HL-60/S4 treated with retinoic acid at 250 ng/mL for 4 days and 3 days (cell line): Measurements from ENCODE around the gene CISD1.
"Not testable (repeated sequence)": the region's sequence is repeated elsewhere in the genome, so short reads cannot be mapped to it uniquely, and the experiment has no call there.

Experiments
- in situ Hi-C: fragments of 300-500 bp; cut with MboI; formaldehyde crosslinking; loops from 2 replicates; pipeline ENCODE4 v1.7.0; 2022; ENCODE audit warnings: low sequenced_read_pairs

Gene CISD1

DNA sequence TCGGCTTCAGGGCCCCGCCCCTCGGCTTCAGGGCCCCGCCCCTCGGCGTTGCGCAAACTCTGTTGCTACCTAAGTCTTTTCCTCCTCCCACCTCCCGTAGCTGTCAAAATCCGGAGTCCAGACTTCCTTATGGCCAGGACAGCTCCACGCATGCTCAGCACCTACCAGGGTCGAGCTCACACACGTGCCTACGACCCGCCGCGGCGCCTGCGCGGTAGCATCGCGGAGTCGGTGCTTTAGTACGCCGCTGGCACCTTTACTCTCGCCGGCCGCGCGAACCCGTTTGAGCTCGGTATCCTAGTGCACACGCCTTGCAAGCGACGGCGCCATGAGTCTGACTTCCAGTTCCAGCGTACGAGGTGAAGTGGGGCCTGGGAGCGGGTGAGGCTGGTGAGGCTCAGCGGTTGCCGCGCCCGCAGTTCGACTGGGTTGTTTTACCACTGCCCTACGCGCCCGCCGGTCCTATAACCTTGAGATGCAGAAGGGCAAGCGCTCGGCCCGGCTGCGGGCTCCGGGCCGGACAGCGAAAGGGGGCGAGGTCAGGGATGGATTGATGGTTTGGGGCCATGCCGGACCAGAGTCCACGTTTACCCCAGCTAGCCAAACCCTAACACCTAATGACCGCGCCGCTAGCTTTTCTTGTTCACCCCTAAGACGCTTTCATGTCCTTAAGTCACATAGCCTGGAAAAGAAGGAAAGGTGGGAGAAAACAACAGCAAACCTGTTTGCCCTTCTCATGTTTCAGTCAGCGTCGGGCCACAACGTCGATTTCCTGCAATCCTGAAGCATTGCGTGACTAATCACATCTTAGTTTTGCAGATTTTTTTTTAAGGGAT is at the start of gene CISD1:
TSS of gene CISD1 (plus strand) at position 217 of the 836 bp plus-strand sequence. CDS start at position 329, 112 bp downstream.
- in situ Hi-C loops = no loop called here

DNA sequence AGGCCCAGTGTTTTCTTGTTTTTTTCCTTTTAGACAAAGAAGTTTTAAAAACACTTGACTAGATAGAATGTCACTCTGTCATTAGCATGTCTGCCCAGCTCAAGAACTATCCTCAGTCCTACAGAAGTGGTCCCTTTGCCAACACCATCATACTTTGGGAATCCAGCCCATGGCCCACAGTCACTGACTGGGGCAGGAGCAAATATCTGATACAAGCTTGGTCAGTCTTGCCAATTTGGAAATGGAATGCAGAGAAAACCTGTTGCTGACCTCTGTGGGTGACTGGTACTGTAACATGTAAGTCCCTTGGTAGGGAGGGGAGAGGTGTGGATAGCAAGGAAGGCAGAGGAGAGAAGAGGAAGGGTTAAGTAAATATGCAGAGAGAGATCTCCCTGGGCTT is 49.1 kb upstream of the CISD1 start:
- in situ Hi-C loops = no loop called here

- in situ Hi-C loops = no loop called here
Observed at GRCh38 chr10:58220769-58221451, 48.1 kb upstream of the CISD1 start.

DNA sequence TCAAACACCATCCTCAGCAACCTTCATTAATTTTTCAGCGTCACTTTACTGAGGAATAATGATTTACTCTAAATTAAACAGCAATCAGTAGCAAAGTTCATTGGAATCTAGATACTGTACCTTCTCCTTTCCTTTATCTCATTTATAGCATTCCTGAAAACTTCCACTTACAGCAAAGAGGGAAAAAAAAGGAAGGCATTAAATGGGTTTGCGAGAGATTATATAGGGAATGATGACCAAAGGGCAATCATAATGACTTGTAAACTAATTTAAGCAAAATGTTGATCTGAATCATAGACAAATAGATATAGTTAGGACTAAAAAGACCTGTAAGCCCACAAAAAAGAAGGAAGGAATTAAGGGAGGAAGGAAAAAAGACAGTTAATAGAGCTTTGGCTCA is 43.3 kb upstream of the CISD1 start:
- in situ Hi-C loops = no loop called here

DNA sequence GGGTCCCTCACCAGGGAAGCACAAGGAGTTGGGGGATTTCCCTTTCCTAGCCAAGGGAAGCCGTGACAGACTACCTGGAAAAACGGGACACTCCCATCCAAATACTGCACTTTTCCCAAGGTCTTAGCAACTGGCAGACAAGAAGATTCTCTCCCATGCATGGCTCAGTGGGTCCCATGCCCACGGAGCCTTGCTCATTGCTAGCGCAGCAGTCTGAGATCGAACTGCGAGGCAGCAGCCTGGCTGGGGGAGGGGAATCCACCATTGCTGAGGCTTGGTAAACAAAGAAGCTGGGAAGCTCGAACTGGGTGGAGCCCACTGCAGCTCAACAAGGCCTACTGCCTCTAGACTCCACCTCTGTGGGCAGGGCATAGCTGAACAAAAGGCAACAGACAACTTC is 39.1 kb upstream of the CISD1 start:
- in situ Hi-C loops = not testable (repeated sequence)

DNA sequence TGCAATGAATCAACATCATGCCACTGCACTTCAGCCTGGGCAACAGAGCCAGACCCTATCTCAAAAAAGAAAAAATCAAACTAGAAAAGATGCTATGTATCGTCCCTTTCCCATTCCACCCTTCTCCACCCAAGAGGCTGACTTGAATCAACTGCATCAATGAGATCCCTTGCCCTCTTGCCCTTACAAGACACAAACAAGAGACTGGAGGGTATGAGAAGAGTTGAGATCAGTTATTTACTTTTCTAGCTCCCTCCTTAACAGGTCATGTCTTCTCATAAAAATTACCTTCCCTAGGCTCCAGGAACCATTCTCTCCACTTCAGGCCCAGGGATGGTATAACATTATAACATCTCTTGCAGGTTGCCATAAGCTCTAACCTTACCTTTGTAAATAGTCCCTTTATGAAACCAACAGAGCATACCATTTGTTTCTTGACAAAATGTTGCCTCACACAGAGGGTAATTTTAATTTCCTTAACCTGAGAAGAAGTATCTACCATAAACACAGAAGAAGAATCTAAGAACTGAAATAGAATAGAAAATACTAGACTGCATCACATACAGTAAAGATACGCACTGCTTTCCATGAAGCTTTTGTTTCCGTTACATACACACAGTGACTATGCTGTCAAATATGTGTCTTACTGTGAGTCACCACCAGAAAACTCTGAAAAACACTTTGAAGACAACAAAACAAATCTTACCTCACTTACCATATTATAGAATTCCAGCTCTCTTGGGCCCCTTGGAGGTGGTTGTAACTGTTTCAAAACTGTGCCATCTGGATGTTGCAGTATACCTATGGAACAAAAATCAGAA is 31.7 kb upstream of the CISD1 start:
- in situ Hi-C loops = no loop called here

GRCh38 chr10:58239561-58240169 is 29.3 kb upstream of the CISD1 start:
- in situ Hi-C loops = no loop called here

DNA sequence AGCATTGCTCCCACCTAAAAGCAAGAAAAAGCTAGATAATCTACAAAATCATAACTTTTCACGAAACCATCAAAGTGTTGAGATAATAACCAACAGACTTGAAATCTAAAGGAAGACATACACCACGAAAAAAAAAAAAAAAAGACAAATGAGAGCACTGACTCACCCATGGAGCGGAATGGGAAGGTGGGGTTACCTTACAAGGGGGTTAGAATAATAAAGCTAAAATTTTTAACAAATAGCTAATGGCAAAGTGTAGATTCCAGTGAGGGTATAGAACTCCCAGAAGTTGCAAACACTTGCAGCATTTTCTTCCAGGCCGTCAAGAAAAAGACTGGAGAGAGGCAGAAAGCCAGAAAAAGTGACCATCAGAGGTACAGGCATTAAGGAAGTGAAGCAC is 28.4 kb upstream of the CISD1 start:
- in situ Hi-C loops = no loop called here

- in situ Hi-C loops = no loop called here
Observed at GRCh38 chr10:58241346-58241745, 27.6 kb upstream of the CISD1 start.

GRCh38 chr10:58243269-58243668 is 25.7 kb upstream of the CISD1 start:
- in situ Hi-C loops = no loop called here

GRCh38 chr10:58243801-58244200 is 25.2 kb upstream of the CISD1 start:
- in situ Hi-C loops = not testable (repeated sequence)

GRCh38 chr10:58244242-58244641 is 24.7 kb upstream of the CISD1 start:
- in situ Hi-C loops = not testable (repeated sequence)

DNA sequence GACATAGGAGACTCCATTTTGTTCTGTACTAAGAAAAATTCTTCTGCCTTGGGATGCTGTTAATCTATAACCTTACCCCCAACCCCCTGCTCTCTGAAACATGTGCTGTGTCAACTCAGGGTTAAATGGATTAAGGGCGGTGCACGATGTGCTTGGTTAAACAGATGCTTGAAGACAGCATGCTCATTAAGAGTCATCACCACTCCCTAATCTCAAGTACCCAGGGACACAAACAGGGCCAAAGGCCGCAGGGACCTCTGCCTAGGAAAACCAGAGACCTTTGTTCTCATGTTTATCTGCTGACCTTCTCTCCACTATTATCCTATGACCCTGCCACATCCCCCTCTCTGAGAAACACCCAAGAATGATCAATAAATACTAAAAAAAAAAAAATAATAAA is 24.3 kb upstream of the CISD1 start:
- in situ Hi-C loops = not testable (repeated sequence)

GRCh38 chr10:58253184-58253583 is 15.8 kb upstream of the CISD1 start:
- in situ Hi-C loops = no loop called here

- in situ Hi-C loops = no loop called here
Observed at GRCh38 chr10:58254644-58255043, 14.3 kb upstream of the CISD1 start.

DNA sequence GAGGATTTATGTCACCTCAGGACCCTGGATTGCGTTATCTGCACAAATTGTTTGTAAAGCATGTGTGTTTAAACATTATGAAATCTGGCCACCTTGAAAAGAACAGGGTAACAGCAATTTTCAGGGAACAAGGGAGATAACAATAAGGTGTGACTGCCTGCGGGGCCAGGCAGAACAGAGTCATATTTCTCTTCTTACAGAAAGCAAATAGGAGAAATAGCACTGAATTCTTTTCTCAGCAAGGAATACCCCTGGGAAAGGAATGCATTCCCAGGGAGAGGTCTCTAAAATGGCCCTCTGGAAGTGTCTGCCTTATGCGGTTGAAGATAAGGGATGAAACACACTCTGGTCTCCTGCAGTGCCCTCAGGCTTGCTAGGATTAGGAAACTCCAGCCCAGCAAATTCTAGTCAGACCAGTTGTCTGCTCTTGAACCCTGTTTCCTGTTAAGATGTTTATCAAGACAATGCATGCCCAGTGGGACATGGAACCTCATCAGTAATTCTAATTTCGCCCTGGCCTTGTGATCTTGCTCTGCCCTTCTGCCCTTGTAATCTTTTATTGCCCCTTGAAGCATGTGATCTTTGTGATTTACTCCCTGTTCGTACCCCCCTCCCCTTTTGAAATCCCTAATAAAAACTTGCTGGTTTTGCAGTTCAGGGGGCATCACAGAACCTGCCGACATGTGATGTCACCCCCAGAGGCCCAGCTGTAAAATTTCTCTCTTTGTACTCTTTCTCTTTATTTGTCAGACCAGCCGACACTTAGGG is 12.8 kb upstream of the CISD1 start:
- in situ Hi-C loops = not testable (repeated sequence)

DNA sequence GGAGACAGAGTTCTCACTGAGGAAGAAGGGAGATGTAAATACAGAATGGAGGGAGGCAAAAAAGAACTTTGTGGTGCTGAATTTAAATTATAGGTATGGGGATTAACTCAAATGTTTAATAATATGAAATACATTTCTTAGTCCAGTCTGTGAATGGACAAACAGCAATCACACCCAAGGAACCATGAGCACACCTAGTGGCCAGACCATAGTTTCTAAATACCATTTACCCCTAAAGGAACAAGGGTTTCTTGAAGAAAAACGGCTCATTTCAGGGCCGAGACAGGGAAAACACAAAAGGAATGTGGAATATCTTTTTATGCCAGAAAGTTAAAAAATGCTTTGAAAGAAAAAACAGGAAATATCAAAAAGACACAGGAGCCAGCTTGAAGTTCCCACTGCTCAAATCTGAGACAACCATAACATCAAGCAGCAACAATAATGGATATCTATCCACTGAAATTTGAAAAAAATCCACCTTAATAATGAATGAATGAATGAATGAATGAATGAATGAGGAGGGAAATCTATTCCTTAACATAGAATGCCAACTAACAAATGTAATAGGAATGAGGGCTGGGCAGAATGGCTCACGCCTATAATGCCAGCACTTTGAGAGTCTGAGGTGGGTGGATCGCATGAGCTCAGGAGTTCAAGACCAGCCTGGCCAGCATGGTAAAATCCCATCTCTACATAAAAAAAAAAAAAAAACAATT is 9.8 kb upstream of the CISD1 start:
- in situ Hi-C loops = no loop called here

- in situ Hi-C loops = no loop called here
Observed at GRCh38 chr10:58260334-58260733, 8.6 kb upstream of the CISD1 start.

DNA sequence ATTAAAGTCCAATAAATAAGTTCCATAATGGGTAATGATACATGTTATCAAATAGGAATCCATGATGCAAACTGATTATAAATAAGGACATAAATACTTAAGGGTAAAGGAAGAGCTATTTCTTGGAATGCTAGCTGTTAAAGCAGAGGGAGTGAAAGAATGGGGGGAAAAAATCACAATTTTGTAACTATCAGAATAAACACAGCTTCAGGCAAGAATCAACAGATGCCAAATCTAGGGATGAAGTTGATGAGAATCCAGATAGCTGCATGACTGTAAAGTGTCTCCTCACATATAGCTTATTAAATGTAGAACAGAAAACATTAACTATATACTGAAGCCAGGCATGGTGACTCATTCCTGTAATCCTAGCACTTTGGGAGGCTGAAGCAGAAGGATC is 6.2 kb upstream of the CISD1 start:
- in situ Hi-C loops = no loop called here

DNA sequence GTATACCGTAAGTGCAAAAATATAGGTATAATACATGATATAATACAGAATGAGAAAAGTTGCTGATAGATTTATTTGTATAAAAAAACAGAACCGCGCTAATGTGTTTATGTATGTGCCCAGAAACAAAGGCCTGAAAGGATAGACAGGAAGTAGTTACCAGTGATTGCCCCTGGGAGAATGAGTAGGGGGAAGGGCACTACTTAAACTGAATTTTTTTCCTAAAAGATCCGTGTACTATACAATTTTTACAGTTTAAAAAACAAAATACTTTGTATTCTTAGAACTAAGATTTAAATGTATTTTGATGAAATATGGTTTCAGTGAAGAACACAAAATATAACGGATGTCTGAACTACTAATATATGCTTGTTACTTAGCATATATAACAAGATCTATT is 4.2 kb upstream of the CISD1 start:
- in situ Hi-C loops = no loop called here
